IPS-11a (cell line): Measurements from ENCODE around the gene TNS1.

Experiments
- H3K4me3 ChIP-seq: one replicate; pipeline ENCODE4 v1.5.1; 2013; ENCODE audit warnings: low read depth, low read length, control low read depth

The TNS1 gene

GRCh38 chr2:217945530-217945929, 57.3 kb downstream of the TNS1 start:
- H3K4me3 ChIP-seq, result no peak overlapping the region

DNA sequence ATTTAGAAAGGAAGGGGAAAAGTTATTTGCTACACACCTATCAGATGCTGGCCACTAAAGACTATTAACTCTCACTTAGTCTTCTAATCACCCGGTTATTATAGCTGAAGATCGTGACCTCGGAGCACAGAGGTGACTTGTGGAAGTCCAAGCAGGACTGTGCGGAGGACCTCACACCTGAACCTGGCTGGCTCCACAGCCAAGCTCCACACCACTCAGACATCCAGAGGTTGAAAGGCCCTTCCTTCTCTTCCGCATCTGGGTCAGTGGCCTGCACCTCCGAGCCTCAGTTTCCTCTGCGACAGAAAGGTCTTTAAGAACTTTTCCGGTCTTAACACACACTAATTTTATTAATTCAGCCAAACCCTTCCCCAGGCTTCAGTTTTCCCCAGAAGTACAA, 57.9 kb downstream of the TNS1 start:
- no peak overlapping the region for H3K4me3 ChIP-seq

DNA sequence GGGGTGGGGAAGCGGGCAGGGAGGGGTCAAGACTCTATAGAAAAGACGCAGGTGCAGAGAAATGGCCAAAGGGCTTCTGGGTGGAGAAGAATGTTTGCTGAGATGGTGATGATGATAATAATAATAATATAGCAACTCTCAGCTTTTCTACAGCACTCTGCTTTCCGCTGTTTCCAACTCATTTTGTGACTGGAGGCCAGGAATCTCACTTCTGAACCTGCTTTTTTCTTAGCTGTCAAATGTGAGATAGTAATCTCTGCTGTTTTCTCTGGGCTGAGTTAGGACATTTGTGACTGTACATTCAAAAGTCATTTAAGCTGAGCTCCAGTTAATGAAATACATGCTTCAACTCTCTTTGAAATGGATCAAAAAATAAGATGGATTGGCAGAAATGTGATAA, 58.4 kb downstream of the TNS1 start:
- no peak overlapping the region for H3K4me3 ChIP-seq

- H3K4me3 ChIP-seq, result no peak overlapping the region
Observed at GRCh38 chr2:217943446-217944321, 59.1 kb downstream of the TNS1 start.

GRCh38 chr2:217942731-217943335, 60.0 kb downstream of the TNS1 start:
- H3K4me3 ChIP-seq, result no peak overlapping the region

DNA sequence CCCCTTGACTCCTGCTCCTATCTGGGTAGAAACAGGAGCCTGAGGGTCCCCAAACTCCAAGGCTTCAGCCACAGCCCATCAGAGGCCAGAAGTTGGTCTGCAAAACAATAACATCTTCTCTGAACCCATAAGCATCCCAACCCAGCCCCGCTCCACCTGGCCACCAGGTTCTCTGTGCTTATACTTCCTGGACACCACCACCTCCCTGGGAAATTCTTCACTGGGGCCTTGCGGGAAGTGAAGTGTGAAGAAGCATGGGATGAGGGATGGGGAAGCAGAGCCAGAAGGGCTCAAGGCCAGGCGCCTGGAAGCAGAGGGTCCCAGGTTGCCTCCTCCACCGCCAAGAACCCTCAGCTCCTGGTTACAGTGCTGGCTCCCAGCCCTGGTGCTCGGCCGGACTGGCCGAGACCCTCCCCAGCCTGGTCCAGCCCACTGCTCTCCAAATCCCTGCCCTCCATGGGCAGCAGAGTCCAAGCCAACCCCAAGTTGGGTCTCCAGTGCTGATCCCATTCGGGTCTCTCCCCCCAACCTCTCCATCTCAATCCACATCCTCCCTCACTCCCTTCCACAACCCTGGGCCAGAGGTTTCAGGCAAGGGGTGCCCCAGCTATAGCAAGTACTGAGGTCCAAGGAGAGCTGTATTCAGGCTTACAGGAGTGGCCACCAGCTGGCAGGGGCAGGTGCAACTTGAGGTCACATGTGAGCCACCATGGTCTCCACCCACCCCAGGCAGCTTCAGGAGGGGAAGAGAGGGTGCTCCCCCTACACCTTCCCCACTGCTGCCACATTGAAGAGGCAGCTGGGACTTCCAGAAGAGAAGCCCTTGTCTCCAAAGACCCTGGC, 60.7 kb downstream of the TNS1 start:
- H3K4me3 ChIP-seq, result no peak overlapping the region

DNA sequence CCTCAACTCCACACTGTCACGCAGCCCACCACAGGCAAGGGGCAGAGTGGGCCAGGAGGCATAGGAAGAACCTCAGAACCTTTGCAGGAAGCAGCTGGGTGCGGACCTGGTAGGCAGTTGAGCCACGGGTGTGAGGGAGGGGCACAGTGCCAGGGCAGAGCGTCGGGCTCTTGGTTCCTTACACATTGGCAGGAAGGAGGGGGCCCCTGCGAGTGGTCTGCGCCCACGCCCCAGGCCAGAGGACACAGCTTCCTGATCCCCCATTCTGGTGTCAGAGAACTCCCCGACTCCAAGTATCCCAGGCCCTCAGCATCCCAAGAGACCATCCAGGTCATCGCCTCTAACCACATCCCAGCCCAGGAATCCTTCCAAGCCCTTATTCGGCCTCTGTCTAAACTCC, 61.5 kb downstream of the TNS1 start:
- no peak overlapping the region for H3K4me3 ChIP-seq

DNA sequence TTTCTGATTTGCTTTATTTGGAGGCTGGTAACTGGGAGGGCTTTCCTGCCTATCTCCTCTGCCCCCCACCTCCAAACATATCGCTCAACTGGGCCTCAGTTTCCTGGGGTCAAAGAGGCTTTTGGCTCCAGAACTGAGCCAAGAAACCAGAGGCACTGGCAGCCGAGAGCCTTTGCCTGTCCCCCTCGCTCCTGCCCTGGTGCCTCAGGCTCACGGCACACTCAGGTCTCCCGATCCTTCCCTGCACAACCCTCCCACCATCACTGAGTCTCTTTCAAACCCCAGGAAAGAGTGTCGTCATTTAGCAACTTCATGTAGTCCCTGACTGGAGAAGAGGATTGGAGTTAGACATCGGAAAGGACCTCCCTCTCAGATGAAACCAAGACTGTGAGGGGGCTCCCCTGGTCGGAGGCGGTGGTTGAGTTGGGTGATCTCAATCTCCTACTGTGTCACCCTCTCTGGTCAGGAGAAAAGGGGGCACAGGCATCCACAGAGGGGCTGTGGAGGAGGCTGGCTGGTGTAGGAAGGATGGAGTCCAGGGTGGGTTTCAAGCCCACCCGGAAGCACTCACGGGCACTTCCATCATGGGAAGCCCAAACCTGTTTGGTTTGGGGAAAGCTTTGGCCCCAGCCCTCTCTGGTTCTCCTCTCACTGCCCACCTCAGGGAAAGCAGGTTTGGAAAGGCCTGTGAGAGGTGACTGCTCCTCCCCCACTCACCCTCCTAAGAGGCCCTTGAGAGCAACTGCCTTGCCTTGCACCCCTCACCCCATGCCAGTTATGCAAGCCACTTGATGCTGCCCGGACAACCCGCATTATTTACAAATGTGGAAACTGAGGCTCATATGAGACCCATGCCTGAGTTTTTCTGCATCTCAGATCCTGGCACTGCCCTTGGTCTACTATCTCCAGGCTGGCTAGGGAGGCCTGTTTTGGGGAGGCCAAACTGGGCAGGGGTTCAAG, 62.3 kb downstream of the TNS1 start:
- no peak overlapping the region for H3K4me3 ChIP-seq

- H3K4me3 ChIP-seq, result no peak overlapping the region
Observed at GRCh38 chr2:217939629-217940245, 63.1 kb downstream of the TNS1 start.

GRCh38 chr2:217939220-217939619, 63.6 kb downstream of the TNS1 start:
- H3K4me3 ChIP-seq, result no peak overlapping the region

GRCh38 chr2:217938036-217938435, 64.8 kb downstream of the TNS1 start:
- H3K4me3 ChIP-seq, result no peak overlapping the region

- H3K4me3 ChIP-seq, result no peak overlapping the region
Observed at GRCh38 chr2:217937446-217937845, 65.3 kb downstream of the TNS1 start.

- H3K4me3 ChIP-seq, result no peak overlapping the region
Observed at GRCh38 chr2:217936952-217937351, 65.8 kb downstream of the TNS1 start.

GRCh38 chr2:217935901-217936684, 66.7 kb downstream of the TNS1 start:
- no peak overlapping the region for H3K4me3 ChIP-seq

DNA sequence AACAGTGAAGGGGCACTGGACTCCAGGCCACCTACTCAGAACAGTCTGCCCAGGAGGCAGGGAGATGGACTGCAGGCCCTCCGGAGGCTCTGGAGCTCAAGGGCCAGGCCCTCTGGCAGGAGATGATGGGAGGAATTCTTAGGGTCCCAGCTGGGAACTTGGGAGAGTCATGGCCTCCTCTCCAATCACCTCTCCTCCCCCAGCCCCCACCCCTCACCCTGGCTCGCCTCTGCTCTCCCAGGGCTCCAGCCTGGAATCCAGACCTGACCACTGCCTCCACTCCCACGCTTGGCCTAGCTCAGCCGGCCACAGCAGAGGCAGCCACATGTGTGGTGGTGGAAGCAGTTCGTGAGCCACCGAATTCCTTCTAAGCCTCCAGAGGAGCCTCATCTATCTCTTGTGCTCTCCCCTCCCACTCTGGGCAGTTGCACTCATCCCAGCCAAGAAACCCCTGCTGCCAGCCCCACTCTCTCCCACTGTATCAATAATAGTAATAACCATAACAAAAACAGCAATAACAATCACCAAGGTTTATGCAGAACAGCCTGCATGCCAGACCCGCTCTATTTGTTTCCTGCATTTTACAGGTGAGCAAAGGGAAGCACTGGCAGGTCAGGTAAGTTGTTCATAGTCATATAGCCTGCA, 67.4 kb downstream of the TNS1 start:
- no peak overlapping the region for H3K4me3 ChIP-seq

DNA sequence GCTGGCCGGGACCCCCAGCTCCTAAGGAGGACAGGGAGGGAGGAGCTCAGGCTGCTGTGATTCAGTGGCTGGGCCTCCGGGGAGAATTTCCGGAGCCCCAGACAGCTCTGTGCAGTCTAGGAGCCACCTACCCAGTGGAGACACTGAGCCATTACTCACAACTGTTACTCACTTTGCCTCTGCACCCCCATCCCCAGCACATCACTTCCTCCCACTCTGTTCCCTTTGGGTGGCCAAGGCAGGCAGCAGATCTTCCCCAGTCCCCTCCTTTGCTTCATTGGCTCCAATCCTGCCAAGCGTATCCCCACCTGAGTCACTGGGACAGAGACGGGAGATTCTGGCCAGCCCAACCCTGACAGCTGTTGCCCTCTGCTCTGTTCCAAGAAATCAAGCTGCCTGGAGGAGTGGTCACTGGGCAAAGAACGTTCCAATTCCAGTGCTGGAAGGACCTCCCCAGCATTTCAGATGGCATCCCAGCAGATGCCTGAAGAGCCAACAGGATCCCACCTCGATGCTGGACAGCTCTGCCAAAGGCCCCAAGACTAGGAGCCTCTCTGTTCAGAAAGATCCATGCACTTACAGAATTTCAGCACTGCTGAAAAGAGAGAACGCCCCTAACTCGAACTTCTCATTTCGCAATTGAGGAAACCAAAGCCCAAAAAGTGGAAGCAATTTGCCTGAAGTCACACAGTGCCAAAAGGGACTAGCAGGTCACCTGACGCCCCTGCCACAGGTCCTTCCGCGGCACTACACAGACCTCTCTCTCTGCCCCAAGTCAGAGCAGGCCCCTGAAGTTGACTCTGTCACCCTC, 68.3 kb downstream of the TNS1 start:
- H3K4me3 ChIP-seq, result no peak overlapping the region

GRCh38 chr2:217933617-217933993, 69.2 kb downstream of the TNS1 start:
- no peak overlapping the region for H3K4me3 ChIP-seq
